Peyer's patch (tissue), 4 donors: ENCODE results near the gene CDKAL1.

Source experiments
- CTCF ChIP-seq, 6 experiments: fragments of 450-650 bp in 4 of 6; fragments of 200-600 bp in 2 of 6; sonication (generic) in 1 of 6; IDR thresholded peaks; one replicate each; pipeline ENCODE4 v1.5.1; 2017 to 2019; ENCODE audit warnings: antibody characterized with exemption in 6 of 6, mild to moderate bottlenecking in 3 of 6, moderate library complexity in 1 of 6
- POLR2A ChIP-seq, 2 donors: fragments of 450-650 bp; IDR thresholded peaks; one replicate each; pipeline ENCODE4 v1.5.1; 2017; ENCODE audit warnings: antibody characterized with exemption in 2 of 2, mild to moderate bottlenecking in 2 of 2, moderate library complexity in 2 of 2

GRCh38 chr6:21128601-21129000 lies 594.3 kb downstream of the CDKAL1 start:
- TF ChIP-seq CTCF (IDR thresholded peaks at IDR 0.05) (no peak), POLR2A (IDR thresholded peaks at IDR 0.05) (no peak)
